Activated T-cell treated with anti-CD3 and anti-CD28 coated beads for 4 hours (primary cell): Measurements from ENCODE around the gene DDOST.

Experiments
- DNase-seq: peaks from one replicate; pipeline ENCODE4 v3.0.0-alpha.2; 2020

Gene DDOST

DNA sequence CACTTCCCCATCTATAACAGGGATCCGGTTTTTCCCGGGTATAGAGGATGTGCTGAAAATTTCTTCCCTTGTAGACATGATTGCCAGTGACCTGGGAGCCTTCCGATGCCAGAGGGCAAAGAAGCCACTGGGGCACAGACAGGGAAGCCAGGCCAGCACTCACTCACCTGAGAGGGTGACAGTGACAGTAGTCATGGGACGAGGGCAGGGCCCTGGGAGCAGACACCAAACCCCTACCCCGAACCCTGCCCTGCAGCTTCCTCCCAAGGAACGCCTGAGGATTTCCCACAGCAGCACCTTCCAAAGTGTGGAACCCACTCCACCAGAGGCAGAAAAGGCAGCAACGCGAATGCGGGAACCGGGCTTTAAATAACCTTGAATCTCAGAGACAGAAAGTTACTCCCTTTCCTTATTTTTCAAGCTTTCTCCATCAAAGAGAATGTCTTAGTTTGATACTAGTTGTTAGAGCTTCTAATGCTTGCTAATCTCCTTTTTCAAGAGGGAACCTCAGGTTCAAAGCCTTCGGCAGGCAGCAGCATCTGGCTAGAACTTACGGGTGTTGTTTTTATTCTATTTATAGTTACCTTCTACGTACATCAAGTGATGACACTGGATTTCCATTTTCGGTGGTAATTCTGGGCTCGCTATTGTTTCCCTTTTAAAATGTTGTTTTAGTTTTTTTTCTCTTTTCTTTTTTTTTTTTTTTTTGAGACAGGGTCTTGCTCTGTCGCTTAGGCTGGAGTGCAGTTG, 2.8 kb downstream of the DDOST start:
- no peak for DNase-seq

DNA sequence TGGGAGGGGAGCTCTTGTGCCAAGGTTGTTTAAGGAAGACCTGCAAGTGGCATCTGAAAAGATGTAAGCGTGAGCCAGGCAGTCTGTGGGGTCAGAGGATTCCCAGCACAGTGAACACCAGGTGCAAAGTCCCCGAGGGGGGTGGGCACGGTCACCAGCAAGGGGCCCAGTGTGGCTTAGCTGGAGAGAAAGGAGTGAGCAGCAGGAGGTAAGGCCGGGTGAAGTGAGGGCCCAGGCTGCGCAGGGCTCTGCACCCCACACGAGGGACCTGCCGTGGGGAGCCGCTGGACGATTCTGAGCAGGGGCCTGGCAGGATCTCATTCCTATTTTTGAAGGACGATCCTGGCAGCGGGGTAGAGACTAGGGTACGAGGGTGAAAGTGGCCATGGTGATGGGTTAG, 4.1 kb downstream of the DDOST start:
- no peak for DNase-seq

- no peak for DNase-seq
These were observed 7.0 kb downstream of the DDOST start for GRCh38 chr1:20654104-20654690.

GRCh38 chr1:20652300-20652699, 8.9 kb downstream of the DDOST start:
- no peak for DNase-seq

DNA sequence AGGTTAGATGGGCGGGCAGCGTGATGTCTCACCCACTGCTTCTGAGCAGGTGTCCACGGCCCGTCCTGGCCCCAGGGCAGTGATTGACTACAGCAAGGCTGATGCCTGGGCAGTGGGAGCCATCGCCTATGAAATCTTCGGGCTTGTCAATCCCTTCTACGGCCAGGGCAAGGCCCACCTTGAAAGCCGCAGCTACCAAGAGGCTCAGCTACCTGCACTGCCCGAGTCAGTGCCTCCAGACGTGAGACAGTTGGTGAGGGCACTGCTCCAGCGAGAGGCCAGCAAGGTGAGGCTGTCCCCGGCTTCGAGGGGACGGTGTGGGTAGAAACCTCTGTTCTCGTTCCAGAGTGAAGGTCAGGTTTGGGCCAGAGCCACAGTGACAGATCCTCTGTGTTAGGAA, 12.2 kb downstream of the DDOST start:
- DNase-seq: no peak

GRCh38 chr1:20648438-20648837, 12.7 kb downstream of the DDOST start:
- no peak for DNase-seq

DNA sequence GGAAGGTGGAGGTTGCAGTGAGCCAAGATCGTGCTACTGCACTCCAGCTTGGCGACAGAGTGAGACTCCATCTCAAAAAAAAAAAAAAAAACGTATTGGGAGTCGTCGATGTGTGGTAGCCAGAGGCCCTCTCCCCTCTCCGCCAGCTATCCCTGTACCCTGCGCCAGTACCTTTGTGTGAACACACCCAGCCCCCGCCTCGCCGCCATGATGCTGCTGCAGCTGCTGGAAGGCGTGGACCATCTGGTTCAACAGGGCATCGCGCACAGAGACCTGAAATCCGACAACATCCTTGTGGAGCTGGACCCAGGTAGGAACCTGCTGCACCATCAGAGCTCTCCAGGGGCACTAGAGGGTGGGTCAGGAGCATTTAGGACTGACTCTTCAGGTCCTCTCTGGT, 15.8 kb downstream of the DDOST start:
- no peak for DNase-seq

DNA sequence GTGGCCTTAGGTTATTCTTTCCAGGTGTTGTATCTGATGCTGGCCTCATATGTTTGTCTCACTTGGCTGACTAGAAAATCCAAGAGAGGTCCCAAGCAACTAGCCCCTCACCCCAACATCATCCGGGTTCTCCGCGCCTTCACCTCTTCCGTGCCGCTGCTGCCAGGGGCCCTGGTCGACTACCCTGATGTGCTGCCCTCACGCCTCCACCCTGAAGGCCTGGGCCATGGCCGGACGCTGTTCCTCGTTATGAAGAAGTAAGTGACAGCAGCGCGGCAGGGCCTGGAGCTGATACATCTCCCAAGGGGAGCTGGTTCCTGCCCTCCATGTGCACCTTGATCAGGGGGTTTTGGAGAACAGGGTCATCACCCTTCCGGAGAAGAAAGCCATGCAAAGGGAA, 16.8 kb downstream of the DDOST start:
- DNase-seq: no peak

DNA sequence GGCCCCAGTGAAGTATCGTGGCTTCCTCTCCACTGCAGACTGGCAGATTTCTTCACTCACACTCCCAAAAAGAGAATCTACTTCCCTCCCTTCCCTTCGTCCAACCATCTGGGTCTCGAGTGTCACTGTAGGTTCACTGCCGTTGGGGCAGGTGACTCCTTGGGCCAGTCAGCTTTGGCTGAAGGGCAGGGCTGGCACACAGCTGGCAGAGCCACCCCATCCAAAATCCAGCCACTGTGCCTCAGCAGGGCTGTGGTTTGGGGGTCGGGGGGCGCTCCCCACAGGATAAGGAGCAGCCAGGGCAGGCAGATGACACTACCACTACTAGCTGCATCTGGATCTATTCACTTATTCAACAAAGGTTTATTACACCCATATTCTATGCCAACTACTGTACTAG, 18.1 kb downstream of the DDOST start:
- no peak for DNase-seq

GRCh38 chr1:20641975-20642374, 19.2 kb downstream of the DDOST start:
- no peak for DNase-seq

DNA sequence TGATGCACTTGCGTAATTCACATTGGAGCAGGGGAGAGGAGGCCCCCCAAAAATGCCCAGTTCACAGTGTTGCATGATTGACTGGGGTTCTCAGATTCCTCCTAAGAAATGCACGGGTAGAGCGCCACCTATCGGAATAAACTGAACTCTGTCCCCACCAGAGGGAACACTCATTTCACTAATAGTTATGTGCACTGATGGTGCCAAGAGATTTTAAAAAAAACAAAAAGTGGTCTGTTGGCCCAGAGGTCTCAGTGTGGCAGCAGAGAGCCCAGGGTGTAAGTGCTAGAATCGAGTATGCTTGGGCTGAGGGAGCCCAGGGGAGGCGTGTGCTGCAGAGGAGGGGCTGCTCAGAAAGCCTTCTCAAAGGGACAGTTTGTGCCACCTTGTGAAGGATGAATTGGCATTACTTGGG, 21.0 kb downstream of the DDOST start:
- DNase-seq: peak; percentile 48

- no peak for DNase-seq
These were observed 24.3 kb downstream of the DDOST start for GRCh38 chr1:20636785-20637347.

DNA sequence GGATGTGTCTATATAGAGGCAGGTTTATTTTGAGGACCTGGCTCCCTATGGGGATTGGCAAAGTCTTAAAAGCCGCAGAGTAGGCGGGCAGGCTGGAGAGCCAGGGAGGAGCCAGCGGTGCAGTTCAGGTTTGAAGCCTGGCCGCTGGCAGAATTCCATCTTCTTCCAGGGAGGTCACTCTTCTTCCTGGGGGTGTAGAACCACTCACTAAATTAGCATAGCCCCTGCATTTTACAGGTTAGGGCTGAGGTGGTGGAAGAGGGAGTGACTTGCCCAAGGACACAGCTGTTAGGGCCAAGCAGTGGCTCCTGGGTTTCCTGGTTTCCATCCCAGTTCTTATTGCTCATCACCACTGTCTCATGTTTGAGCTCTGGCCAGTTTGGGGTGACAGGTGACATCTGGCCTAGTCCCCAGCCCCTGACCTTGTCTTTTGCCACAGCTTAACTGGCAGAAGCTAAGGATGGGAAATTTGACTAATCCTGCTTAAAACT, 26.5 kb downstream of the DDOST start:
- no peak for DNase-seq

DNA sequence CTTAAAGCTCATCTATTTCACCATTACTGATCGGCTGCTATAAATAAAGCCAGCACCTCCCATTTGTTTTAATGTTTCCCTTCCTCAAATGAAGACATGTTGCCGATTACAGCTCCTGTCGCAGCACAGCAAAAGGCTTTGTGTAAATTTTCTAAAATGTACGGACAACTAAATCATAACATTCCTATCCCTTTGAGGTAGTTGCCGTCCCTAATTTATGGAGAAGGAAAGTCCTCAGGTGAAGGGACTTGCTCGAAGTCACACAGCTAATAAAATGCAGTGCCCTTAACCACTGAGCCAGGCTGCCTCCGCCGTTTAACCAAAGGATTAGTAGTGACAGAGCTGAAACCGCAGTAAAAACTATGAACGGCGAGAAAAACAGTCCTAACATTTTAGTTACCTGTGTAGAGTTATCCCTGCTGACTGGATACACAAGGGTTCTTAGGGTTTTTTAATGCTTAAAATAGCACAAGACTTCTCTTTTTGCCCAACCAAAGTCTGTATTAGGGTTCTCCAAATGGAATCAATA, 27.0 kb downstream of the DDOST start:
- no peak for DNase-seq

DNA sequence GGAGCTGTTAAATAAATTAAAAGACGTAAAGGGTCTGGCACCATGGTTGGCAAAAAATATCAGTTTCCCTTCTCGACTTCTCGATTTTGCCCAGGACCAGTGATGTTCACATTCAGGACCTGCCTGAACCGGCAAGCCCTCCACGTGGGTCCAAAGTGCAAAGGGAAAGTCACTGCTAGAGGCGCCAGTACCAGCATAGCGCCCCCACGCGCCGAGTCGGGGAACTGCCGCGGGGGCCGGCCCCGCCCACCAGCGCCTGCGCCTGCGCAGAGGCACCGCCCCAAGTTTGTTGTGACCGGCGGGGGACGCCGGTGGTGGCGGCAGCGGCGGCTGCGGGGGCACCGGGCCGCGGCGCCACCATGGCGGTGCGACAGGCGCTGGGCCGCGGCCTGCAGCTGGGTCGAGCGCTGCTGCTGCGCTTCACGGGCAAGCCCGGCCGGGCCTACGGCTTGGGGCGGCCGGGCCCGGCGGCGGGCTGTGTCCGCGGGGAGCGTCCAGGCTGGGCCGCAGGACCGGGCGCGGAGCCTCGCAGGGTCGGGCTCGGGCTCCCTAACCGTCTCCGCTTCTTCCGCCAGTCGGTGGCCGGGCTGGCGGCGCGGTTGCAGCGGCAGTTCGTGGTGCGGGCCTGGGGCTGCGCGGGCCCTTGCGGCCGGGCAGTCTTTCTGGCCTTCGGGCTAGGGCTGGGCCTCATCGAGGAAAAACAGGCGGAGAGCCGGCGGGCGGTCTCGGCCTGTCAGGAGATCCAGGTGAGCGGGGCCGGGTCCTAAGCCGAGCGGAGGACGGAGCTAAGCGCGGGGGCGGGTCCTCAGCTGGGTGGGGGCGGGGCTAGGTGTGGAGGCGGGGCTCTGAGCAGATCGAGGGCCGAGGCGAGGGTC, 27.7 kb downstream of the DDOST start, which contains the start of gene PINK1:
Gene PINK1 (plus strand): TSS at position 269 of the 875 bp plus-strand sequence. CDS start 91 bp downstream, at position 360.
- peak; percentile 84 for DNase-seq

- DNase-seq: no peak
These were observed 28.8 kb downstream of the DDOST start for GRCh38 chr1:20632386-20632785.

- DNase-seq: no peak
These were observed 30.4 kb downstream of the DDOST start for GRCh38 chr1:20630729-20631128.

DNA sequence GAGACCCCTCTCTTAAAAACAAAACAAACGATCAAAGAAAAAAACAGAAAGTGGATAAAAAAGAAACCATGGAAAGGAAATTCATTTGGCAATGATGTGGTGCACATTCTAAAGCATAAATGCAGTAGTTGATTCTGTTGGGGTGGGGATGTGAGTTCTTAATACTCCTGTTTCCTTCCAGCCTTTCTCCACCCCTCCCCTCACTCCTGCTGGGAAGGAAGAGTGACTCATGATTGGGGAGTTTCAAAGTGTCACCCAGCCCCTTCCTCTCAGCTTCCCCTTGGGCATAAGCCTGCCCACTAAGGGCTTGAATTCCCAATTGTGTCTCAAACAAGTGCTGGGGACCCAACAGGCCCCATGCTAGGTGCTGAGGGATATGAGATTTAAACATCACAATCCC, 34.6 kb downstream of the DDOST start:
- DNase-seq: no peak

DNA sequence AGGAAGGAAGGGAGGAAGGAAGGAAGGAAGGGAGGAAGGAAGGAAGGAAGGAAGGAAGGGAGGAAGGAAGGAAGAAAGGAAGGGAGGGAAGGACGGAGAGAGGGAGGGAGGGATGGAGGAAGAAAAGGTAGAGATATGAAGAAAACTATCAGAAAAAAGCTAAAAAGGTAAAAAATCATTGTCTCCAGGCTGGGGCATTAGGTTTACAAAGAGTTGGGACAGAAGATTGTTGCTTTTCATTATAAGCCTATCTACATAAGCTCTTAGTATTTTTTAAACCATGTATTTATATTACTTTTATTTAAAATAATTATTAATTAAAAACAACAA, 35.1 kb downstream of the DDOST start:
- no peak for DNase-seq

DNA sequence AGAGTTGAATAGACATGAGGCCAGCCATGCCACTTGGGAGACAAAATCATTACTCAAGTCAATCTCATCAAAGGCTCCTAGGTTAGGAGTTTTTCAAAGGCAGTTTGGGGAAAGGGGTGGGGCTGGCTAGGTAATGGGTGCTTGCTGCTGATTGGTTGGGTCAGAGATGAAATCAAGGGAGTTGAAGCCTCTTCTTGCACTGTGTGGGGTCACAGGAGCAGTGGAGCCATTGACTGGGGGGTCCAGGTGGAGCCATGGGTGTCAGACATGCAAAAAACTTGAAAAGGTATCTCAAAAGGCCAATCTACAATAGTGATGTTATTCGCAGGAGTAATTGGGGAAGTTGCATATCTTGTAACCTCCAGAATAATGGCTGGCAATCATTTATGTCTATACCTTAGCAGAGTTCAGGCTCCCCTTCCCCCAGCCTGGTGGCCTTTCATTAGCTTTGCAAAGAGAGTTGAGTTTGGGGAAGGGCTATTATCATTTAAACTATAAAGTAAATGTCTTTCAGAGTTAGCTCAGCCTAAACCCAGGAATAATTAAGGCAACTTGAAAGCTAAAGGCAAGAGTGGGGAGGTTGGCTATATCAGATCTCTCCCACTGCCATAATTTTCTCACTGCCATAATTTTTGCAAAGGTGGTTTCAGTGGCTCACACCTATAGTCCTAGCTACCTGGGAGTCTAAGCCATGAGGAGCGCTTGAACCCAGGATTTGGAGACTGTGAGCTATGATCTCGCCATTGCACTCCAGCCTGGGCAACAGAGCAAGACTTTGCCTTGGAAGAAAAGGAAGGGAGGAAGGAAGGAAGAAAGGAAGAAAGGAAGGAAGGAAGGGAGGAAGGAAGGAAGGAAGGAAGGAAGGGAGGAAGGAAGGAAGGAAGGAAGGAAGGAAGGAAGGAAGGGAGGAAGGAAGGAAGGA, 35.7 kb downstream of the DDOST start:
- no peak for DNase-seq

DNA sequence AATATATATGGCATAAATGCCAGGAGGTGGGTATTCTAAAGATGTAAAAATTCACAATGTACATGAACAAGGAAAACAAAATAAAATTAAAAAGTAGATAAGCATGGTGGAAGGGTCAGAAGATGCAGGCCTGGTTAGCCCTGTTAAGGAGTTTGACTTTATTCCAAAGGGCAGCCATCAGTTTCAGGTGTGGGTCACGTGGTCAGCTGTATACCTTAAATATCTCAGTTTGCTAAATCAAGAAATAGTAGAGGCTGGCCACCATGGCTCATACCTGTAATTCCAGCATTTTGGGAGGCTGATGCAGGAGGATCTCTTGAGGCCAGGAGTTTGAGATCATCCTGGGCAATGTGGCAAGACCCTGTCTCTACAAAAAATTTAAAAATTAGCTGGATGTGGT, 36.5 kb downstream of the DDOST start:
- no peak for DNase-seq

DNA sequence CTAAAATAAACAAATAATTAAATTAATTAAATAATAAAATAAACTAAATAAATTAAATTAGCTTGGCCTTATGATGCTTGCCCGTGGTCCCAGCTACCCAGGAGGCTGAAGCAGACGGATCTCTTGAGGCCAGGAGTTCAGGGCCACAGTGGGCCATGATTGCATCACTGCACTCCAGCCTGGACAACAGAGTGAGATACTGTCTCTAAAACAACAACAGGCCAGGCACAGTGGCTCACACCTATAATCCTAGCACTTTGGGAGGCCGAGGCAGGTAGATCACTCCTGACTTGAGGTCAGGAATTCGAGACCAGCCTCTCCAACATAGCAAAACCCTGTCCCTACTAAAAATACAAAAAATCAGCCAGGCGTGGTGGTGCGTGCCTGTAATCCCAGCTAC, 40.2 kb downstream of the DDOST start:
- no peak for DNase-seq
